ENCODE data around the gene ERCC3.

Gene ERCC3

DNA sequence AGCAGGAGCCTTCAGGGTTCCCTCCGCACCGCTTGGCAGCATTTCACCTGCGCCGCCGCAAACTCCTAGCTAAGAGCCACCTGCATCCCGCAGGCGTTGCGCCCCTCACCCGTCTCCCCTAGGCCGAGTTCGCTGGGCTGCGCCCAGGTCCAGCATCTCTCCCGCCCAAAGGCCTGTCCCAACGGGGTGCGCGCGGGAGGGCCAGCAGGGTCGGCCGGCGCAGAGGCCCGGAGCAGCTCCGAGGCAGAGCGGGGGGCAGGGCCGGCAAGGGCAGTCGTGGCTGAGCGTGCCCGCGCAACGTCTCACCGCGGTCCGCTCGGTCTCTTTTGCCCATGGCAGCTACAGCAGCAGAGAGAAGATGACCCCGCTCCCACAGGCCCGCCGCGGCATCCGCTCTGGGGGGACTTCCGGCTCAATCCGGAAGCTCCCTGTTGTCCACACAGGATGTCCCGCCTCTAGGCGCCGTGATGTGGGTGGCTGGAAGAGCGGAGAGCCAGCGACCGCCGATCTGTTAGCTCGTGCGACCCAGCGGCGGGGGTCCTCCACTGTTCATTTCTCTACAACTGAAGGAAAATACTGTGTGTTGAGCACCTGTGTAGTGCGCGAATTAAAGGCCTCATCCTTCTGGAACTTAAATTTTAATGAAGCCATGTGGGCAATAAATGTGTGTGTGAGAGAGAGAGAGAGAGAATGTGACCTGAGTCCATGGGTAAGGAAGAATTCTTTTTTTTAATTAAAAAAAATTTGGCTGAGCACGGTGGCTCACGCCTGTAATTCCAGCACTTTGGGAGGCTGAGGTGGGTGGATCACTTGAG lies at the start of gene ERCC3:
Gene ERCC3, minus strand, starts transcription at position 397 of the 815 bp plus-strand sequence. Its CDS starts 63 bp downstream, at position 334.
- peaks cover 26 to 38% (median 35%) of the 10 kb centered on the region in 3 donors for H3K36me3 ChIP-seq
- H3K27me3 ChIP-seq = no peaks in the 10 kb centered on the region
- peak within 1 kb of the TSS; percentile 75 to 95 for H3K4me3 ChIP-seq
- peak; percentile 83 to 86 for DNase-seq
- intact Hi-C loops (cut with DNase I; ENCODE audit: low total_unique reads) = no loop called here
- peaks cover 0 to 22% (median 13%) of the 10 kb centered on the region in 4 donors for H3K4me1 ChIP-seq
- no peaks in the 10 kb centered on the region for H3K9me3 ChIP-seq
- TF ChIP-seq, protein P1, sequence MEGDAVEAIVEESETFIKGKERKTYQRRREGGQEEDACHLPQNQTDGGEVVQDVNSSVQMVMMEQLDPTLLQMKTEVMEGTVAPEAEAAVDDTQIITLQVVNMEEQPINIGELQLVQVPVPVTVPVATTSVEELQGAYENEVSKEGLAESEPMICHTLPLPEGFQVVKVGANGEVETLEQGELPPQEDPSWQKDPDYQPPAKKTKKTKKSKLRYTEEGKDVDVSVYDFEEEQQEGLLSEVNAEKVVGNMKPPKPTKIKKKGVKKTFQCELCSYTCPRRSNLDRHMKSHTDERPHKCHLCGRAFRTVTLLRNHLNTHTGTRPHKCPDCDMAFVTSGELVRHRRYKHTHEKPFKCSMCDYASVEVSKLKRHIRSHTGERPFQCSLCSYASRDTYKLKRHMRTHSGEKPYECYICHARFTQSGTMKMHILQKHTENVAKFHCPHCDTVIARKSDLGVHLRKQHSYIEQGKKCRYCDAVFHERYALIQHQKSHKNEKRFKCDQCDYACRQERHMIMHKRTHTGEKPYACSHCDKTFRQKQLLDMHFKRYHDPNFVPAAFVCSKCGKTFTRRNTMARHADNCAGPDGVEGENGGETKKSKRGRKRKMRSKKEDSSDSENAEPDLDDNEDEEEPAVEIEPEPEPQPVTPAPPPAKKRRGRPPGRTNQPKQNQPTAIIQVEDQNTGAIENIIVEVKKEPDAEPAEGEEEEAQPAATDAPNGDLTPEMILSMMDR (IDR thresholded peaks at IDR 0.05) = no peak
- peak within 1 kb of the TSS; percentile 75 to 88 for H3K27ac ChIP-seq

DNA sequence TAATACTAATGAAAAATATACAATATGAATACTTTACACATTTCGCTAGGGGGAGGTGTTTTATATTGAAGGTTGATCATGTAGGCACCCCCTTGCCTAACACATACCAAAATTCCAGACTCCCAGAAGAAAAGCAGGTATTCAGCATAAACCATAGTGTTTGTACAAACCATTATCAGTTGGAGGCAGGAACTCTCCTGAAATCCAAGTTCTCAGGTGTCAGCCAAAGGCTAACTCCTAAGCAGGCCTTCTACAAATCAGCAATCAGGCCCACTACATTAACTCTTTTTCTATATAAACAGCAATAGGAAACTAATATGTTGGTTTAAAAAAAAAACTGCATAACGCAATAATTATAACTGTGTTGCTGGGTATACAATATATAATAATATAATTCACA lies 49.3 kb upstream of the ERCC3 start:
- TF ChIP-seq, protein P1 (IDR thresholded peaks at IDR 0.05) = no peak
- H3K4me1 ChIP-seq = peaks cover 0 to 20% (median 2%) of the 10 kb centered on the region in 4 donors
- no peak for DNase-seq
- H3K36me3 ChIP-seq = peaks cover 0 to 7% (median 0%) of the 10 kb centered on the region in 3 donors
- no peaks in the 10 kb centered on the region for H3K27me3 ChIP-seq
- no peaks in the 10 kb centered on the region for H3K9me3 ChIP-seq
- no peak overlapping the region for H3K27ac ChIP-seq
- intact Hi-C loops (cut with DNase I; ENCODE audit: low total_unique reads) = no loop called here
- no peak overlapping the region for H3K4me3 ChIP-seq

DNA sequence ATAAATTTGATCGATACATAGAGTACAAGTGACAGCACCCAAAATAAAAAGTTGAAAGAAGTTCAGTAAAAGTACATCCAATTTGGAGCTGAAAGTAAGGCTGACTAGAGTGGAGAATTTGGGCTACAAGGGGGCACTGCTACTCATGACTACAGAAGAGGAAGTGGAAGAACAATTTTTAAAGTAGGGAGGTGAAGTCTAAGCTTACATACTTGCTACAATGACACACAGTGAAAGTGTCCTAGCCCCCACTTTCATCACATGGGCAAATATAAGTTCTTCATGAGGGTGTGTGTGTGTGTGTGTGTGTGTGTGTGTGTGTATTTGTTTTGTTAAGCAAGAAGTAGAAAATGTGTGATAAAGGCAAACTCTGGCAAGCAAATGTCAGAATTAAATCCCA lies 48.2 kb upstream of the ERCC3 start:
- no peak for DNase-seq
- no peaks in the 10 kb centered on the region for H3K27me3 ChIP-seq
- no peak overlapping the region for H3K27ac ChIP-seq
- H3K4me1 ChIP-seq = peaks cover 0 to 17% (median 2%) of the 10 kb centered on the region in 4 donors
- H3K4me3 ChIP-seq = no peak overlapping the region
- TF ChIP-seq, protein P1 (IDR thresholded peaks at IDR 0.05) = no peak
- H3K9me3 ChIP-seq = no peaks in the 10 kb centered on the region
- intact Hi-C loops (cut with DNase I; ENCODE audit: low total_unique reads) = no loop called here
- peaks cover 7 to 18% (median 8%) of the 10 kb centered on the region in 3 donors for H3K36me3 ChIP-seq

DNA sequence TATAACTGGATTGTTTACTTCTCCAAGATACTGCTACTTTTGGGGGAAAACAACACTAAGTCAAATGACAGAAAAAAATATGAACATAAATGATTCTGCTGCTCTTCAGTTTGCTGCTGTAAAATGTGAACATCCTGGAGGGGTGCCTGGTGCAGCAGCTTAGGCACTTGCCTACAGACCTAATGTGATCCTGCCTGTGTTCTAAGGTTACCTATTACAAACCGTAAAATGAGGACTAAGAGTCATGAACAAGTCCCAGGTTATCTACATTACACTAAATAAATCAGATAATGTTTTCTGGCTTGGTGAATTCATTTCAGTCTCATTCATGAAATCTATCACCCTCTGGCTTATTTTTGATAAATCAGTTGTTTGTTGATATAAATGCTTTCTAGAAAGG lies 38.4 kb upstream of the ERCC3 start:
- H3K36me3 ChIP-seq = peaks cover 31 to 61% (median 38%) of the 10 kb centered on the region in 3 donors
- no peaks in the 10 kb centered on the region for H3K27me3 ChIP-seq
- no peak overlapping the region for H3K27ac ChIP-seq
- TF ChIP-seq, protein P1 (IDR thresholded peaks at IDR 0.05) = no peak
- no peaks in the 10 kb centered on the region for H3K9me3 ChIP-seq
- H3K4me1 ChIP-seq = no peaks in the 10 kb centered on the region
- intact Hi-C loops (cut with DNase I; ENCODE audit: low total_unique reads) = no loop called here
- no peak for DNase-seq
- no peak overlapping the region for H3K4me3 ChIP-seq

DNA sequence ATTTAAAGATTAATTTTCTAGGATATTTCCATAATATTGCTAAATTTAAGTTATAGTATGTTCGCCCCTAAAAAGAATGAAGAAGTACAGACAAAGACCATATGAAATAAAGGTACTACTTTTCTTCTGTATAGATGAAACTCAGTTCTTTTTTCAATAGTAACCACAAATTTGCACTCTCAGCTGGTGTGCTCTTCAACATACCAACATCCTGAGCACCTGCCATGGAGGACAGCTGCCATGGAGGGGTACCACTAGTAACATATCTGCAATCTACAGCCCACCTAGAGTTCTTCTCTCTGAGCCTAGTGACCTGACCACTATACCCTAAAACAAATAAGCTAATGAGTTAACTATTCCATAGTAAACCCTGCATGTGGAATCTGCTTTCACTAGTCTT lies 36.8 kb upstream of the ERCC3 start:
- H3K4me3 ChIP-seq = no peak overlapping the region
- DNase-seq = no peak
- no peaks in the 10 kb centered on the region for H3K27me3 ChIP-seq
- no peaks in the 10 kb centered on the region for H3K4me1 ChIP-seq
- no peak overlapping the region for H3K27ac ChIP-seq
- H3K36me3 ChIP-seq = peaks cover 25 to 64% (median 29%) of the 10 kb centered on the region in 3 donors
- TF ChIP-seq, protein P1 (IDR thresholded peaks at IDR 0.05) = no peak
- no peaks in the 10 kb centered on the region for H3K9me3 ChIP-seq
- intact Hi-C loops (cut with DNase I; ENCODE audit: low total_unique reads) = no loop called here
